Stimulated activated naive CD4-positive, alpha-beta T cell treated with Interleukin-2 at 50 U/mL for 16 hours (primary cell): ENCODE measurements around the gene CACNA2D2.

Experiments
- DNase-seq: peaks from one replicate; lab custom pipeline; 2025; lab: John Stamatoyannopoulos, UW

CACNA2D2 gene

DNA sequence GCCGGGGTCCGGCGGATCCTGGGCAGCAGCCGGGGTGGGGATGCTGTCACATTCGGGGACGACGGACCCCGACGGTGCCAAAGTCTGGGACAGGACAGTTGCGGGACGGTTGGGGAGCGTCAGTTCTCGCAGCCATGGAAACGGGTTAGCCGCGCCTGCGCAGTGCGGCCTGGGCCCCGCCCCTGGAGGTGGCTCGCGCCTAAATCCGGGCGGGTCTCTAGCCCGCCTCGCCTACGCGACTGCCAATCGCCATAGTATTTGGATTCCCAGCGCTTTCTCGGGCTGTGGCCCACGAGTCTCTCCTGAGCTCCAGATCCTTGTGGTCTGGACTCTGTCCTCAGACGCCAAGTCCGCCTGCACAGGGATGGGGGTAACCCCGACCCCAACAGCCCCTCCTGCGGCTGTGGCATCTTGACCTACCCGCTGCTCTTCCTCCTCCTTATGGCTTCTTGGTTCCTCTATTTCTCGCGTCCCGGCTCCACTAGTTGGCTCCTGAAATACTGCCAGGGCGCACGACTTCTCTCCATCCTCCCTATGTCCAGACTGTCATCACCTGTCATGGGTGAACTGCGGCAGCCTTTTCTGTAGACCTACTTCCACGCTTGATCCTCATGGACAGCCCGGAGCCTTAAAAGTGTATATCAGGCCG lies 157.7 kb downstream of the CACNA2D2 start, which contains the start of gene ZMYND10:
ZMYND10 (minus strand) TSS at position 147 of the 649 bp plus-strand sequence. CDS start 153 bp downstream, outside the sequence.
- DNase-seq: peak; percentile 61

- DNase-seq: no peak
These were observed 158.4 kb downstream of the CACNA2D2 start for GRCh38 chr3:50345008-50345407.

DNA sequence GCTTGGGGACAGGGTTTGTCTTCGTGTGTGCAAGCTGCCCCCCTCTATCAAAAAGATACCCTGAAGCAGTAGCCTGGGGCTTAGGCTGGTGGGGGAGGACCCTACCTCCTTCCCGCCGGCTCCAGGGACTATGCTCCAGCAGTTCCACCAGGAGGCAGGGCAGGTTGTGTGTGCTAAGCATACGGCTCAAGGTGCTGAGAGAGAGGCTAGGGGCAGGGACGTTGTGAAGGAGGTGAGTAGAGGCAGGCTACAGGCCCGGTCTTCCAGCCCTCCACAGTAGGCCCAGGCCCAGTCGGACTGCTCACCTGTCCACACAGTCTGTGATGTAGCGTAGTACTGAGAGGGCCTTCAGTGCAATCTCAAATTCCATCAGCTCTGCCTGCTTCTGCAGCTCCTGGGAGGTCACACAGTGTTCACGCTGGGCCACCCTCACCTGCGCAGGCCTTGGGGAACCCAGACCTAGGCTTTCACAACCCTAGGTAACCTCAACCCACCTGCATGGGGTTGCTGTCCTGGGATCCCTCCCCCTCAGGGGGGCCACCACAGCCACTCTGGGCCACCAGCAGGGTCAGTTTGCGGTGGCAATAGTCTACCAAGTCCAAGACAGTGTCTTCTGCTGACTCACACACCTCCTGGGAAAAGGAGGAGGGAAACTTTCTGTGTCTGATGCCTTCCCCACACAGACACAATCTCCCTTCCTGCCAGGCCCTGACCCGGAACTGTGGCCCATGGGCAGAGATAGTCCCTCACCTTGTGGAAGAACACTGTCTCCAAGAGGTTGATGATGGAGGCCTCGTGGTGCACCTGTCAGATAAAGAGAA lies 160.4 kb downstream of the CACNA2D2 start:
- no peak for DNase-seq

DNA sequence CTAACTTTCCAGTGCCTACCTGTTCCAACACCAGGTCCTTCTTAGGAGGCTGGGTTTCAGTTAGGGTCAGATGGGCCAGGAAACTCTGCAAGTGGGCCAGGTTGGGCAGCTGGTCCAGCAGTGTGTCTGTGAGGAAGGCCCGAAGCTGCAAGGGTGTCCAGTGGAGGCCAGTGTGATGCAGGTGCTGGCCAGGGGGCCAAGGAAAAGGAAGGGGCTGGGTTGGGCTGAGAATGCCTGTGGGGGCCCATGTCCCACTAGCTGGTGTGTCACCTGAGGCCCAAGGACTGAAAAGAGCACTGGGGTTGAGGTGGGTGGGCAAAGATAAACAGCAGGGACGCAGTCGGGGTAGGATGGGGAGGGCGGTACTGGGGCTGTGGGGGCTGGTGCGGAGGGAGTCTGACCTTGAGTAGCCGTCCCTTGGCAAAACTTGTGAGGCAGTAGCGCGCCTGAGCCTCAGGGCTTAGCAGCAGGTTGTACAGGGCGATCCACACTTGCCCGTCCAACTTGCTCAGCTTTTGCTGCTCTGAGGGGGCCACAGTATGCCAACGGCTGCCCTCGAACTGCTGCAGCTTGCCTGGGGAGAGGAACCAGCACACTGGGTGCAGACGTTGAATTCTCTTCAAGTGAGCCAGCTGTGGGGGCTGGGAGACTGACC lies 161.3 kb downstream of the CACNA2D2 start:
- no peak for DNase-seq

DNA sequence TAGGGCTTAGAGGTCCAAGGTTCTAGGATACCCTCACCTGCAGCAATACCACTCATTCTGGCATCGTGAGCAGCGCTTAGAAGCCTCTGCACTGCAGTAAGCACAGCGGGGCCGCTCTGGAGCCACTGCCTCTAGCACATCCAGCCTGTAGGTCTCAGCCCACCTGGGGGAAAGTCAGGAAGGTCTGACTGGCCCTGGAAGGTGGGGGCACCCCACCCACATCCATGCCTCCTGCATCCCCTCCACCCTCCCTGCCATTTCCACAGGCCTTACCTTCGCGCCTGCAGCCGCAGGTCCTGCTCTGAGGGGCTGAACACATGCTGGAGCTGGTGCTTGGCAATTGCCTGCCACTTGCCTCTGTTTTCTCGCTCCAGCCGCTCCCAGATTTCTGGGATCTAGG lies 161.9 kb downstream of the CACNA2D2 start:
- no peak for DNase-seq

GRCh38 chr3:50340448-50341329 lies 162.7 kb downstream of the CACNA2D2 start, which contains the start of gene RASSF1:
Gene RASSF1 (minus strand): TSS chr3:50340836. CDS start chr3:50340805, 31 bp downstream.
- DNase-seq: peak; percentile 45

DNA sequence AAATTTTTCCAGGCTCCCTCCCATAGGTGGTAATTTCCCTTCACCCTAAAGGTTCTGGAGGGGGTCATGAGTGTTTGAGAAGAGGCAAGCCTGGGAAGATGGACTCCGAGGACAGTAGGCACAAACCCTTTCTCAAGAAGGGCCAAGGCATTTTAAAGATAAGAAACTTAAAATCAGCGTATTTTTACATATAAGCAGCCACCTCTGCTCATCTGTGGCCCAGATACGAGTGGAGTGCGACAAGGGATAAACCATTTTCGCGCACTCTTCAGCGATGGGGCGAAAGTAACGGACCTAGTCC lies 163.3 kb downstream of the CACNA2D2 start:
- no peak for DNase-seq

- DNase-seq: no peak
These were observed 163.8 kb downstream of the CACNA2D2 start for GRCh38 chr3:50339485-50340146.

- no peak for DNase-seq
These were observed 164.5 kb downstream of the CACNA2D2 start for GRCh38 chr3:50338965-50339364.

- peak; percentile 96 for DNase-seq
These were observed 166.1 kb downstream of the CACNA2D2 start for GRCh38 chr3:50337175-50337861.

DNA sequence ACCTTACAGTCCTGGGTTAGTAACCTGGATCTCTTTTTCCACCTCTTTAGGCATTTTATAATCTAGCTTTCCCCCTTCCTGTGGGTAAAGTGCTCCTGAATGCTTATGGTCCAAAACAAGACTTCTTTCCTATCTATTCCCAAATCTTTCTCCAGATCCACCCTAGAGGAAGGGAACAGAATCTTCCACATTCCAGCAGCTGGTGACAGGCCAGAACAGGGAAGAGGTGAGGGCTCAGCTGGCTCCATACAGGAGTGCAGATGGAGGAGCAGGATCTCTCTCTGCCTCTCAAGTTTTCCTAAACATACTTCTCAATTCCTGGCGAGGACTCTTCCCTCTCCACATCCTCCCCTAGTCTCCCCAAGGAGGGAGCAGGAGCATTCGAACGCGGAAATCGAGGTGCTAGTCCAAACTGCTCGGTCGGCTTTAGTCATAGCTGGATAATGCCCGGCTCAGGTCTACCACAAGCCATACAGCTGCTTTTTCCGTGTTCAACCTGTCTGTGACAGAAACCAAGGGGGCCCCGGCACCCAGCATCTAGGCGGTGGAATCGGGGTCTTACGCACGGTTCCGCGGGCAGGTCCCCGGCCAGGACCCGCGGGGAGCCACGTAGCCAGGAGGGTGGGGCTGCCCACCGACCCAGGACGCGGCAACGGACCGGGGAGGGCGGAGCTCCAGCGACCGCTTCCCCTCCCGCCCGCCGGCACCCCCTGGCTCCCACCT lies 166.8 kb downstream of the CACNA2D2 start:
- peak; percentile 76 for DNase-seq

GRCh38 chr3:50334339-50335075 lies 168.9 kb downstream of the CACNA2D2 start:
- DNase-seq: no peak

DNA sequence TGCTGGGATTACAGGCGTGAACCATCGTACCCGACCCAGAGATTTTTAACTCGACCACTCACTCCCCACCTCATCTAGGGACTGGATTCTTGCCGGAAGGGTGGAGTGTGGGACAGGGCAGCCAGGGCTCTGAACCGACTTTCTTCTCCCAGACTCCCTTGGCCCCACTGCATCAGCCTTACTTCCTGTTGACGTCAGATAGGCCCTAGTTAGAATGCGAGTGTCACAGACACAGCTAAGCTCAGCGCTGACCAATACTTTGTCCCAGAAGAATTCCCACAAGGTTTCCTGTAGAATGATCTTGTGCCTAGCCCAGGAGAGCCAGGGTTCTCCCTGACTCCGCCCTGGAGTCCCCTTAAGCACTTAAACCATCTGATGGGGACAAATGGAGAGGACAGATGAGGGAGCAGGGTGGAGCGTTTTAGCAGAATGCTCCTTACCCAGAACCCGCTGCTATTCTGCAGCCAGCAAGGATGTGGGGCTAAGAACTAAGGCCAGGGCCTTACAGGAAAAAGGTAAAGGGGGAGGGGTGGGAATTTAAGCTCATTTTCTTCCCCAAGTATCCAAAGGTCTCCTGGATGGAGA lies 169.6 kb downstream of the CACNA2D2 start:
- no peak for DNase-seq

DNA sequence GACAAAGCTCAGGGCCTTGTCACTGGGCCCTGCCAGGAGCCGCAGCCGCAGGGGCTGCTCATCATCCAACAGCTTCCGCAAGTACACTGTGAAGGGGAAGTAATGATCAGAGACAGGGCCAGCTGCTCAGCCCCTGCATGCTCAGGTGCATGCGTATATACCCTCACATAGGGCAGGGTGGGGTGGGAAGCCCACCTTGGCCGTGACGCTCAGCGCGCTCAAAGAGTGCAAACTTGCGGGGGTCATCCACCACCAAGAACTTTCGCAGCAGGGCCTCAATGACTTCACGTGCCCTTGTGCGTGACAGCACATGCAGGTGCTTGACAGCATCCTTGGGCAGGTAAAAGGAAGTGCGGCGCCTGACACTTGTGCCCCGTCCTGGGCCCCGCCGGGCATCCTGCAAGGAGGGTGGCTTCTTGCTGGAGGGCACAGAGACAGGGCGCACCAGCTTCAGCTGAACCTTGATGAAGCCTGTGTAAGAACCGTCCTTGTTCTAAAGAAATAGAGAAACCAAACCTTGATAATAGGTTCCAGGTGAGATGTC lies 172.0 kb downstream of the CACNA2D2 start:
- DNase-seq: no peak

DNA sequence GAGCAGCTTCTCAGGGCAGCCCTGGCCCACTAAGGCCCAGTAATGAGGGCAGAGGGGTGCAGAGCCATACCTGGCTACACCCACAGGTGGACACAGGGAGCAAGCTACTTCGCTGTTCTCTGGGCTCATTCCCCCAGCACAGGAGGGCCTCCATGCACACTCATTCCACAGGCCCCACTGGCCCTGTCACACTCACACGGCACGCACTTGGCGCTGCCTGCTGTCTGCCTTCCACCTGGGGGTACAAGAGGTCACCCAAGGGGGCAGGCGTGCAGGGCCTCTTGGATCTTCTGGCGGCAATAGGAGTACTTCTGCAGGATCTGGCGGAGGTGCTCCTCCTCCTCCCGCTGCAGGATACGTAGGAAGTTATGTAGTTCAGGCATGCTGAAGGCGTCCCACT lies 173.1 kb downstream of the CACNA2D2 start:
- DNase-seq: no peak

GRCh38 chr3:50327943-50328691 lies 175.3 kb downstream of the CACNA2D2 start, which contains the start of gene TUSC2:
Gene TUSC2 (minus strand): TSS chr3:50328223. CDS start chr3:50328099, 124 bp downstream.
- peak; percentile 94 for DNase-seq

GRCh38 chr3:50327129-50327528 lies 176.3 kb downstream of the CACNA2D2 start:
- DNase-seq: no peak

- DNase-seq: no peak
These were observed 177.3 kb downstream of the CACNA2D2 start for GRCh38 chr3:50326182-50326541.
